ENCODE measurements around the gene ELOVL1. TPM values are rescaled to one million over a fixed set of nuclear protein-coding genes. Genes with fewer than 3 reads are reported as not detected.
A peak's percentile ranks its signal among the peaks of the same experiment; 100 is the strongest.

ELOVL1 gene
- polyA plus RNA-seq, 2 of the 4 experiments (the other 2 are of a cell fraction): 105 to 124 TPM

GRCh38 chr1:43376723-43377235 lies 9.0 kb upstream of the ELOVL1 start:
- CTCF ChIA-PET: interaction anchor here (1.0 to 2.2 kb wide), 6 partner anchors 9 to 463 kb away, joined by 3 to 6 read pairs (median 4); no protein-coding TSS in a partner anchor
- WGBS (ENCODE audit: missing lambda C conversion rate): 73% methylated on average over 7 of the region's 7 CpGs
- FAIRE-seq: no peak

GRCh38 chr1:43373066-43373940 lies 5.5 kb upstream of the ELOVL1 start:
- no peak for FAIRE-seq
- CTCF ChIA-PET: interaction anchor here (1.9 kb wide), 1 partner anchor 10 kb away, joined by 7 read pairs; no protein-coding TSS in a partner anchor
- TF ChIP-seq SMC3 (IDR thresholded peaks at IDR 0.05) (no peak), JUN (IDR thresholded peaks at IDR 0.05) (0 out of 5 replicates have a peak, but pooled peaks of 1 of the 2 experiments have one; percentile 32), ATOH8 (CRISPR knock-in tag; IDR thresholded peaks at IDR 0.05; ENCODE audit: low read depth) (peak; percentile 24; the same call in 1 of the 2 replicates), ZC3H11A (IDR thresholded peaks at IDR 0.05) (no peak), MAFK (IDR thresholded peaks at IDR 0.05; ENCODE audit: partially characterized antibody) (peak; percentile 55), CEBPB (IDR thresholded peaks at IDR 0.05) (0 out of 4 replicates have a peak, but pooled peaks of 1 of the 2 experiments have one; percentile 3), FOSL2 (IDR thresholded peaks at IDR 0.05) (no peak), FOSL2 (CRISPR knock-in tag; IDR thresholded peaks at IDR 0.05) (peak; percentile 80), MAX (IDR thresholded peaks at IDR 0.05) (peak; percentile 48; the same call in 1 of the 2 replicates), HDAC2 (IDR thresholded peaks at IDR 0.05) (no peak), JUNB (IDR thresholded peaks at IDR 0.05) (peak; percentile 73), HMGXB4 (CRISPR knock-in tag; IDR thresholded peaks at IDR 0.05; ENCODE audit: borderline replicate concordance) (no peak)
- peak; percentile 48 to 67 for DNase-seq (ENCODE audit: low read depth in 1 of 2, low spot score in 1 of 2)
- POLR2A ChIA-PET: interaction anchor here (0.9 to 1.9 kb wide), 2 partner anchors 12 to 15 kb away, joined by 3 to 8 read pairs; partner anchors contain the start of gene CDC20
- Histone ChIP-seq H3K27ac (peak overlapping the region; percentile 81 to 86), H3K4me3 (no peak overlapping the region), H3K4me2 (peak overlapping the region; percentile 77), H3K9me3 (no peaks in the 10 kb centered on the region), H3K4me1 (peaks cover 45% of the 10 kb centered on the region)
- WGBS (ENCODE audit: missing lambda C conversion rate): 2% methylated on average over 4 of the region's 4 CpGs
- ATAC-seq: peak; percentile 69 to 73

More at GRCh38 chr1:43376723-43377235, 9.0 kb upstream of the ELOVL1 start:
- Histone ChIP-seq H3K27ac (no peak overlapping the region), H3K4me3 (no peak overlapping the region), H3K4me2 (no peak overlapping the region), H3K9me3 (no peaks in the 10 kb centered on the region), H3K4me1 (peaks cover 27% of the 10 kb centered on the region)
- POLR2A ChIA-PET: interaction anchor here (1.1 kb wide), 1 partner anchor 9 kb away, joined by 3 read pairs; the partner anchor contains the start of gene ELOVL1
- ATAC-seq (no peak), DNase-seq (ENCODE audit: low read depth in 1 of 2, low spot score in 1 of 2) (no peak)
- TF ChIP-seq RFX5 (IDR thresholded peaks at IDR 0.05): no peak
- TF ChIP-seq RNF2 (IDR thresholded peaks at IDR 0.05; ENCODE audit: borderline replicate concordance, low read depth): no peak
- TF ChIP-seq, protein P1, sequence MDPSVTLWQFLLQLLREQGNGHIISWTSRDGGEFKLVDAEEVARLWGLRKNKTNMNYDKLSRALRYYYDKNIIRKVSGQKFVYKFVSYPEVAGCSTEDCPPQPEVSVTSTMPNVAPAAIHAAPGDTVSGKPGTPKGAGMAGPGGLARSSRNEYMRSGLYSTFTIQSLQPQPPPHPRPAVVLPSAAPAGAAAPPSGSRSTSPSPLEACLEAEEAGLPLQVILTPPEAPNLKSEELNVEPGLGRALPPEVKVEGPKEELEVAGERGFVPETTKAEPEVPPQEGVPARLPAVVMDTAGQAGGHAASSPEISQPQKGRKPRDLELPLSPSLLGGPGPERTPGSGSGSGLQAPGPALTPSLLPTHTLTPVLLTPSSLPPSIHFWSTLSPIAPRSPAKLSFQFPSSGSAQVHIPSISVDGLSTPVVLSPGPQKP (IDR thresholded peaks at IDR 0.05; ENCODE audit: low read depth, low read length): no peak
- TF ChIP-seq HEYL (CRISPR knock-in tag; IDR thresholded peaks at IDR 0.05): no peak
- no peak for TF ChIP-seq EHMT2 (IDR thresholded peaks at IDR 0.05; ENCODE audit: low read depth)
- TF ChIP-seq FOSB (CRISPR knock-in tag; IDR thresholded peaks at IDR 0.05): no peak
- TF ChIP-seq PBX3 (IDR thresholded peaks at IDR 0.05): no peak
- TF ChIP-seq POLR2A (IDR thresholded peaks at IDR 0.05; ENCODE audit: low read length): no peak
- no peak for TF ChIP-seq ZNF302 (CRISPR knock-in tag; IDR thresholded peaks at IDR 0.05)
- TF ChIP-seq, protein P2, sequence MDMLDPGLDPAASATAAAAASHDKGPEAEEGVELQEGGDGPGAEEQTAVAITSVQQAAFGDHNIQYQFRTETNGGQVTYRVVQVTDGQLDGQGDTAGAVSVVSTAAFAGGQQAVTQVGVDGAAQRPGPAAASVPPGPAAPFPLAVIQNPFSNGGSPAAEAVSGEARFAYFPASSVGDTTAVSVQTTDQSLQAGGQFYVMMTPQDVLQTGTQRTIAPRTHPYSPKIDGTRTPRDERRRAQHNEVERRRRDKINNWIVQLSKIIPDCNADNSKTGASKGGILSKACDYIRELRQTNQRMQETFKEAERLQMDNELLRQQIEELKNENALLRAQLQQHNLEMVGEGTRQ (IDR thresholded peaks at IDR 0.05): no peak
- TF ChIP-seq RAD21 (conservative IDR thresholded peaks at IDR 0.05 in 1 of 2, IDR thresholded peaks at IDR 0.05 in 1 of 2): no peak
- no peak for TF ChIP-seq BCL3 (IDR thresholded peaks at IDR 0.05)
- TF ChIP-seq CBX8 (IDR thresholded peaks at IDR 0.05): no peak
- no peak for TF ChIP-seq GATA3 (IDR thresholded peaks at IDR 0.05; ENCODE audit: borderline replicate concordance)
- TF ChIP-seq FOXS1 (CRISPR knock-in tag; IDR thresholded peaks at IDR 0.05): no peak
- TF ChIP-seq JUNB (IDR thresholded peaks at IDR 0.05): no peak

Measured in A549 (cell line).